ENCODE results near the gene MTG2.

MTG2 gene

DNA sequence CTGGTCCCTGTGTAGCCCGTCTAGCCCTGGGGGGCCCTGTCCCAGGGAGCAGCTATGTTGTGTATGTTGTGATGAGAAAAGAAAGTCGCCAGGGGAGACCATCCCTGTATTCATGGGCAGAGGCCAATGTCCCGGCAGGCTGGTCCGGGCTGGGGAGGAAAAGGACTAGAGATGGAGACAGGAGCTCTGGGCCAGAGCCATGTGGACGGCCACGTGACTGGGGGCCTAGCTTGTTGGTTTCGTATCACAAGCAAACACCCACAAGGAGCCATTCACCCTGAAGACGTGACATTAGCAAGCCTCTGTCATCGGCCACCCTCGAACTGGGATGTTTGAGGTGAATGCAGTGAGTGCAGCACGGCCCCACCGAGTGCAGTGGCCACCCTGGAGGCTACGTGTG, 40.1 kb downstream of the MTG2 start:
- no peak for DNase-seq

- no peak for DNase-seq
These were observed 40.7 kb downstream of the MTG2 start for GRCh38 chr20:62223571-62223970.

GRCh38 chr20:62224113-62224855, 41.5 kb downstream of the MTG2 start:
- DNase-seq, result no peak

DNA sequence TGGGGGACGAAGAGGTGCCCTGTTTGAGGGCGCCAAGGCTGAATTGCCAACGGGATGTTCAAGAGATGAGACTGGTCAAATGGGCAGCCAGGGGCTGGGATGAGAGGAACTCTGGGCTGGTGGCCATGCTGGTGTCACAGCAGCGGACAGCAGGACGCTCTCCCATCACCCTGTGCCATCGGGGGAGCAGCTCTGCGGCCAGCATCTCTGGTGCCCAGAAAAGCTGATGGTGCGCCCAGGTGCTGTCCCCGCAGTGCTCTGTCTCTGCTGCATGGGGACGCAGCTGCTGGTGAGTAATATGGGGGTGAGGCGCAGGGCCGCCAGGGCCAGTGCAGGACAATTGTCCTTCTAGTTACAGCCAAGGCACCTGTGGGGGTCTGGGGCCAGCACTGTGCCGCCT, 42.2 kb downstream of the MTG2 start:
- no peak for DNase-seq

DNA sequence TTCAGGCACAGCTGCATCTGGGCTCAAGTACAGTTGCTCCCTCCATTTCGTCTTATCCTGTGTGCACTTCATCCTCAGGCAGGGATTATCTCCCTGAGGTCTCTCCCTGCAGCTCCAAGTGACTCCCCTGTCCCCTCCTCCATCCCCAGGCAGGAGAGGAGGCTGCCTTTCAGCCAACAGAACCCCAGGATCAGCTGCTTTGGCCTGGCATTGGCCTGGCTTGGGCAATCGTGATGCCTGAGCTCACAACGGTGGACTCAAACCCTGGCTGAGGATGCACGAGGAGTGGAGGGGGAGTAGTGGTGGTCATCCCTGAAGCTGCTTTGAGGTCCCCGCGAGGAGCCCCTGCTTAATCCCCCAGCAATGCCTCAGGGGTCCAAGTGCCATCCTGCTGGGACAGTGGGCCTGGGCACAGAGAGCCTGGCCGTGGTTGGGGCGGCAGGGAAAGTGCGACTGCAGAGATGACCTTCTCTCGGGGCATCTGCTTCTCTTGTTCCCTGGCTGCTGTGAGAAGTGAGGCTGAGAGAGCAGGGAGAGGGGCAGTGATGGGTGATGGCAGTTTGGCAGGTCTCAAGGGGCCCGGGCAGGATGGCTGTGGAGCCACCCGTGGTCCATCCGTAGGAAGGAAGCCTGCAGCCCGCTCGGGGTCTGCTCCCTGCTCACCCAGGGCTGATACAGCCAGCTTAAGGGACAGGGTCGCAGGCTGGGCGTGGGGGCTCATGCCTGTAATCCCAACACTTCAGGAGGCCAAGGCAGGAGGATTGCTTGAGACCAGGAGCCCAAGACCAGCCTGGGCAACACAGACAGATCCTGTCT, 43.2 kb downstream of the MTG2 start:
- no peak for DNase-seq

- DNase-seq, result no peak
These were observed 44.1 kb downstream of the MTG2 start for GRCh38 chr20:62226707-62227590.

GRCh38 chr20:62227591-62227976, 44.8 kb downstream of the MTG2 start:
- DNase-seq, result no peak

GRCh38 chr20:62227977-62228958, 45.4 kb downstream of the MTG2 start:
- DNase-seq, result no peak

- DNase-seq, result no peak
These were observed 46.2 kb downstream of the MTG2 start for GRCh38 chr20:62228982-62229545.

- no peak for DNase-seq
These were observed 46.8 kb downstream of the MTG2 start for GRCh38 chr20:62229667-62230066.

GRCh38 chr20:62230276-62230675, 47.4 kb downstream of the MTG2 start:
- DNase-seq, result no peak

DNA sequence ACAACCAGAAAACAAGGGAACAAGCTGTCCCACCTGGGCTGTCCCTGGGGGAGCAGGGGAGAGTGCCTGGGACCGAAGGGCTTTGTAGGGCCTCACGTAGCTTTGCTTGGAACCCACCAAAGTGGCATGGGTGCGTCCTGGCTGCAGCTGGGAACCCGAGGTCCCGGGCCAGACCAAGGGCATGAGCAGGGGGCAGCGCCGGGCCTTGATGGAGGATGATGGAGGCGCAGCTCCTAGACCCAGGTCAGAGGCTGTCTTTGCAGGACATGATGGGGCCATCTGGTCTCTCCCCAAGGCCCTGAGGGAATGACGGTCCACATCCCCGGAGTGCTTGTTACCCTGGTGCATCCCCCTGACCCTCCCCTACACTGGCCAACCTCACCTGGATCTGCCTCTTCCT, 47.9 kb downstream of the MTG2 start:
- no peak for DNase-seq

DNA sequence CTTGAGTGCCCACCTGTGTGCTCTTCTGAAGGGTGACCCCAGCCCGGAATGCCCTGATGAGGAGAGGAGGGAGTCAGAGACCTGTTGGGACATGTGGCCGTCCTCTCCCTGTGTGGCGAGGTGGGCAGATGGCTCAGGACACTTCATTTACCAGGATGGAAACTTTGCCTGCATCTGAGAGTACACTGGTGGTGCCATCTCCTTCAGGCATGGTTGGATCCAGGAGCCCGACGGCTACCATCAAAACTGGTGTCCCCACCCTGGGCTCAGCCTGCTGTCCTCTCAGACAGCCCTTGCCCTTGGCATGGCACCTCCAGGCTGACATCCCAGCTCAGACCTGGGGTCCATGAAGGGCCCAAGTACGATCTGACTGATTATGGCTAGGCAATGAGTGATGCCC, 48.5 kb downstream of the MTG2 start:
- no peak for DNase-seq

- no peak for DNase-seq
These were observed 49.4 kb downstream of the MTG2 start for GRCh38 chr20:62232194-62232593.

DNA sequence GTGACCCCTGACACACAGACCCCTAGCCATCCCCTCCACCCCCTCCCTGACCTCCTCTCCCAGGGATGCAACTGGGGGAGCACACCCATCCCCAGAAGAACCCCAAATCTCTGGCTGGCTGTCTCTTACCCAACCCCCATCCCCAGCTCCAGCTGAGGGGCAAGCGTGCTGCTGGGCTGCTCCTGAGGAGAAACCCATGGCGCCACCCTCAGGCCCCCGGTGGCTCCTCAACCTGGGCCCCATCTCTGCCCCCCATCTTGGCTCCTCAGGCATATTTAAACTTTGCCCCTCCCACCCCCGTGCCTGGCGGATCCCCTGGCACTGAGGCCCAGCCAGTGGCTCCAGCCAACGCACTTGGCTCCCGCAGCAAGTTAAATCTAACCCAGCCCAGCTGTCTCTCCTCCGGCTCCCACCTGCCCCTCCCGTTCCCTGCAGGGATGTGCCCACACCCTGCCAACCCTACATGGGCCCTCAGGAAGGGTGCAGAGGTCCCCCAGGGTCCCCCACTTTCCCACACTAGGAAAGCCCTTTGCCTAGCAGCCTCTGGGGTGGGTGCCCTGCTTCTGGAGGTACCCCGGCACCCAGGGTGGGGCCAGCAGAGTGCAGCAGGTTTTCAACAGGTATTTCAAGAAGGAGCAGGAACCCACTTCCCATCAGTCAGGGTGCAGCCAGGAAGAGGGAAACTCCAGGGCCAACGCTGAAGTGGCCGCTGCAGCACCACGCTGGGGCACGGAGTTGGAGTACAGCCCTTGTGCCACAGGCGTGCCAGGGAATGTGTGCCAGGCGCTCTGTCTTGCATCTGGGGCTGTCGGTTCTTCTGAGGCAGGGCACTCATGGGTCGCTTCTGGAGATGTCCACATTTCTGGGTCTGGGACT, 50.2 kb downstream of the MTG2 start:
- DNase-seq, result no peak

DNA sequence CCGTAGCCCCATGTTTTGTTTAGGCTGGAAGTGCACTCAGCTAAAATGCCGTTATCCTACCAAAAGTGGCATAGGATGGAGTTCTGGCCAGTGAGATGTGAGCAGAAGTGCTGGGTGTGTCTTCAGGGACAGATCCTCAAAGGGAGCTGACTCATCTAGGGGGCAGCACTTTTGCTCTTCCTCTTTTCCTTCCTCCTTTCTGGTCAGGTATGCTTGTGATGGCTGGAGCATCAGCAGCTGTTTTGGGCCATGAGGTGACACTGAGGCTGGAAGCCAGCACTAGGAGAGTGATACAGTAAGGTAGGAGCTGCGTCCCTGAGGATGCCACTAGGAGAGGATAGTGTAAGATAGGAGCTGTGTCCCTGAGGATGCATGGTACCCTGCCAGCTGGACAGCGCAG, 50.9 kb downstream of the MTG2 start:
- DNase-seq, result no peak

DNA sequence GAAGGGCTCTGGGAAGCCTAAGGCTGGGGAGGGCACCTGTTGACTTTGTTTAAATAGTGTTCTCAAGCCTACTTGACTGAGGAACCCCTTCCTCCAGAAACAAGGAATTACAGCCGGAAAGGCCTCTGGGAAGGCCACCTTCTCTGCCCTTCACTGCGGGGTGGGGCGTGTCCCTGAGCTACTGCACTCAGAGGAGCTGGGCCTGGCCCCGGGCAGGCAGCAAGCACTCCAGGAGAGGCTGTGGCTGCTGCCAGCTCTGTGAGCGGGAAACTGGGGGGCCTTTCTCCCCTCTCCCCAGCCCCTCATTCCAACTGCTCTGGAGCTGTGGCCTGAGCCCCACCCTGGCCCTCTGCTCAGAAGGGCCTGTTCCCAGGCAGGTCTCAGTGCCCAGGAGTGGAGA, 51.5 kb downstream of the MTG2 start:
- no peak for DNase-seq

- DNase-seq, result no peak
These were observed 52.4 kb downstream of the MTG2 start for GRCh38 chr20:62235001-62235776.

GRCh38 chr20:62235777-62236157, 52.9 kb downstream of the MTG2 start:
- DNase-seq, result no peak

GRCh38 chr20:62236200-62236599, 53.4 kb downstream of the MTG2 start:
- DNase-seq, result no peak

Data from activated naive CD4-positive, alpha-beta T cell (primary cell).